Measurements from ENCODE around the gene ADD3.

ADD3 gene

GRCh38 chr10:110051487-110051886 lies 43.7 kb downstream of the ADD3 start:
- Mint-ChIP-seq H3K36me3 (no peaks in the 10 kb centered on the region), H3K4me3 (no peak overlapping the region), H3K27ac (no peak overlapping the region), H3K9me3 (peaks cover 8% of the 10 kb centered on the region), H3K4me1 (peaks cover 50% of the 10 kb centered on the region)
- ATAC-seq (no peak), DNase-seq (ENCODE audit: low spot score in 2 of 2) (no peak)

DNA sequence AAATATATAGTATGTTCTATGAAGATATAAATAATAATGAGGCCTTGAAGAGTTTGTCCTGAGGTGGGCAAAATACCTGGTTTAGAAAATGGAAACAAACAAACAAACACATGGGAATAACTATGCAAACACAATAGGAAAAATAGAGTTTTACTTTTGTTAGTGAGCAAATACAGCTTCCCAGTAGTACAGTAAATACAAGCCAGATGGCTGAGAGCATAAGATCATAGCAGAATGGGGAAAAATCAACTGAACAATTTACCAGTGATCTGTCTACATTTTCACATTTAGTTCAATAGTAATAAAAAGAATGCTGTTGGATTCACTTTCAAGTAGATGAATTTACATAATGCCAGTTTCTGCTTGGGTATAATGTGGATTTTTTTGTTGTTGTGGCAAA lies 45.1 kb downstream of the ADD3 start:
- H3K36me3 Mint-ChIP-seq, result no peaks in the 10 kb centered on the region
- H3K27ac Mint-ChIP-seq, result no peak overlapping the region
- peaks cover 61% of the 10 kb centered on the region for H3K4me1 Mint-ChIP-seq
- DNase-seq (ENCODE audit: low spot score in 2 of 2), result no peak
- no peak overlapping the region for H3K4me3 Mint-ChIP-seq
- H3K9me3 Mint-ChIP-seq, result peaks cover 7% of the 10 kb centered on the region
- ATAC-seq, result no peak

GRCh38 chr10:110056822-110057221 lies 49.0 kb downstream of the ADD3 start:
- no peaks in the 10 kb centered on the region for H3K9me3 Mint-ChIP-seq
- H3K27ac Mint-ChIP-seq, result no peak overlapping the region

GRCh38 chr10:110057456-110057855 lies 49.7 kb downstream of the ADD3 start:
- no peak for ATAC-seq
- DNase-seq (ENCODE audit: low spot score in 2 of 2), result no peak
- H3K4me3 Mint-ChIP-seq, result peak overlapping the region; percentile 70
- H3K4me1 Mint-ChIP-seq, result peaks cover 53% of the 10 kb centered on the region
- no peaks in the 10 kb centered on the region for H3K36me3 Mint-ChIP-seq
- H3K9me3 Mint-ChIP-seq, result no peaks in the 10 kb centered on the region
- peak overlapping the region; percentile 91 for H3K27ac Mint-ChIP-seq

More at GRCh38 chr10:110056822-110057221, 49.0 kb downstream of the ADD3 start:
- peak overlapping the region; percentile 70 for H3K4me3 Mint-ChIP-seq
- no peak for ATAC-seq
- no peaks in the 10 kb centered on the region for H3K36me3 Mint-ChIP-seq
- peaks cover 57% of the 10 kb centered on the region for H3K4me1 Mint-ChIP-seq
- DNase-seq (ENCODE audit: low spot score in 2 of 2), result no peak

DNA sequence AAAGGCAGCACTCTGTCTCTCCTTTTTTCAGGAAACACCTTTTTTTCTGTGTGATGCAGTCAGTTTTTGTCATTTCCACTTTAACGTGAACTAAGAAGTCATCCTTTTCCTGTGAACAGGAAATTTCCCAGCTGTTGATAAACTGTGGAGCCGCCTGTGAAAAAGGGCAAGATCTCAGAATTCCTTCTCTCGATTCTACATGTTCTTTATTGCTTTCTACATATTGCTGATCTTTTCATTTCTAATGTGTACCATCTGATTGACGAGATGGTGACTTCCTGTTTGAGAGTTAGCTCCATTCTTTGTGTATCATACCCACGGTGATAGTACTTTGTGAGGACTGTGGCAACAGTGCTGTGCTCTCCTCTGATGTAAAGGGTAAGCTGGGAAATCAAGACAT lies 50.4 kb downstream of the ADD3 start:
- ATAC-seq, result peak; percentile 78
- Mint-ChIP-seq H3K27ac (peak overlapping the region; percentile 91), H3K9me3 (no peaks in the 10 kb centered on the region), H3K4me3 (peak overlapping the region; percentile 70), H3K36me3 (no peaks in the 10 kb centered on the region), H3K4me1 (peaks cover 60% of the 10 kb centered on the region)
- DNase-seq (ENCODE audit: low spot score in 2 of 2), result no peak

DNA sequence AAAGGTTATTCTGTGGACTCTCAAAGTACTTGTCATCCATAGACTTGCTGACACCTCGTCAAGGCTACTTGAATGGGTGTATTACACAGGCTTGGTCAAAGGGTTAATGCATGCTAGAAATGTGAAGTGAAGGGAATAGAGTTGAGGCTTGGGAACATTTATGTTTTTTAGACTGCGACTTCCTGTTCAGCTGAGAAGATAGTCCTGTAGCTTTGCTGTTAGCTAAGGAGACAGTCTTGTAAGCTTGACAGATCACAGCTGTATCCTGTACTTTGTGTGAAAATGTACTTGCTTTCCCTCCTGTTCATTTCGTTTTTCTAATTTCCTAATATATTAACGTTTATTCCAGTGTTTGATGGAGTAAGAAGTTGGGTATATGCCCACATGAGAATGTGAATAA lies 52.1 kb downstream of the ADD3 start:
- H3K9me3 Mint-ChIP-seq, result no peaks in the 10 kb centered on the region
- H3K4me1 Mint-ChIP-seq, result peaks cover 69% of the 10 kb centered on the region
- DNase-seq (ENCODE audit: low spot score in 2 of 2), result no peak
- H3K4me3 Mint-ChIP-seq, result no peak overlapping the region
- H3K36me3 Mint-ChIP-seq, result no peaks in the 10 kb centered on the region
- peak overlapping the region; percentile 60 for H3K27ac Mint-ChIP-seq
- ATAC-seq, result no peak

GRCh38 chr10:110061687-110062086 lies 53.9 kb downstream of the ADD3 start:
- no peaks in the 10 kb centered on the region for H3K36me3 Mint-ChIP-seq
- peaks cover 72% of the 10 kb centered on the region for H3K4me1 Mint-ChIP-seq
- no peak overlapping the region for H3K4me3 Mint-ChIP-seq
- no peak overlapping the region for H3K27ac Mint-ChIP-seq
- no peak for ATAC-seq
- no peaks in the 10 kb centered on the region for H3K9me3 Mint-ChIP-seq
- DNase-seq (ENCODE audit: low spot score in 2 of 2), result no peak

- no peaks in the 10 kb centered on the region for H3K9me3 Mint-ChIP-seq
- H3K27ac Mint-ChIP-seq, result peak overlapping the region; percentile 71
- DNase-seq (ENCODE audit: low spot score in 2 of 2) (no peak), ATAC-seq (no peak)
- no peak overlapping the region for H3K4me3 Mint-ChIP-seq
- no peaks in the 10 kb centered on the region for H3K36me3 Mint-ChIP-seq
- peaks cover 63% of the 10 kb centered on the region for H3K4me1 Mint-ChIP-seq
These were observed 57.5 kb downstream of the ADD3 start for GRCh38 chr10:110065269-110065668.

DNA sequence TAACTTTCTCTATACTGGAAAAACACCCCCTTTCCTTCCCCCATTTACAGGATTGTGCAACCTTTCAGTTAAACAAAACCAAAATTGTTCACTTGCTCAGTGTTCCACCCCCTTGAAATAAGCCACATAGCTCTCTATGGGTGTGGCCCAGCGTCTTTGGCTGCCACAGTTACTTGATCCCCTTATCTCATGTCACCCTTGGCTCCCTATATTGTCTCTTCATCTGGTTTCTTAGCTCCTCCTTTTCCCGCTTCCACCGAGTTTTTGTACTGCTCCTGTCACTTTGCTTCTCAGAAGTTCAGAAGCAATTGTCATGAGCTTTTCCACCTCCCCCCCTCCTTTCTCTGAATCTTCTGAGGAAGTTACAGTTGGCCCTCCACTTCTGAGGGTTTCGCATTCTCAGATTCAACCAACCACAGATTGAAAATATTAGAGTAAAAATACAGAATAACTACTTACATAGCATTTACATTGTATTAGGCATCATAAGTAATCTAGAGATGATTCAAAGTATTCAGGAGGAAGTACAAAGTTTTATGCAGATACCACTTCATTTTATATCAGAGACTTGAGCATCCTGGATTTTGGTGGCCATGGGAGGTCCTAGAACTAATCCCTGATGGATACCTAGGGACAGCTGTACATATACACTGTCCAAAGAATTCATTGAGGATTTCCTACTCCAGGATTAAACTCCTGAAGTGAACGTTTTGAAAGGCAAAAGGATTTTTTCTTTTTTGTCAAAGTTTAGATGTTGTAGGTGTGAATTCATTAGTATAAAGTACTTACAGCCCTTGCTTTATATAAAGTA lies 60.4 kb downstream of the ADD3 start:
- H3K4me1 Mint-ChIP-seq, result peaks cover 67% of the 10 kb centered on the region
- H3K9me3 Mint-ChIP-seq, result no peaks in the 10 kb centered on the region
- no peaks in the 10 kb centered on the region for H3K36me3 Mint-ChIP-seq
- peak overlapping the region; percentile 71 for H3K27ac Mint-ChIP-seq
- DNase-seq (ENCODE audit: low spot score in 2 of 2) (peak in 1 of 2 donors; percentile 74), ATAC-seq (peak; percentile 92)
- H3K4me3 Mint-ChIP-seq, result peak overlapping the region; percentile 57

GRCh38 chr10:110068780-110069179 lies 61.0 kb downstream of the ADD3 start:
- H3K4me1 Mint-ChIP-seq, result peaks cover 70% of the 10 kb centered on the region
- H3K36me3 Mint-ChIP-seq, result no peaks in the 10 kb centered on the region
- ATAC-seq (no peak), DNase-seq (ENCODE audit: low spot score in 2 of 2) (no peak)
- peak overlapping the region; percentile 71 for H3K27ac Mint-ChIP-seq
- H3K9me3 Mint-ChIP-seq, result no peaks in the 10 kb centered on the region
- peak overlapping the region; percentile 57 for H3K4me3 Mint-ChIP-seq

- Mint-ChIP-seq H3K9me3 (no peaks in the 10 kb centered on the region), H3K27ac (peak overlapping the region; percentile 71)
- DNase-seq (ENCODE audit: low spot score in 2 of 2), result no peak
These were observed 61.8 kb downstream of the ADD3 start for GRCh38 chr10:110069502-110069982.

GRCh38 chr10:110073896-110074295 lies 66.1 kb downstream of the ADD3 start:
- no peaks in the 10 kb centered on the region for H3K9me3 Mint-ChIP-seq
- H3K27ac Mint-ChIP-seq, result peak overlapping the region; percentile 89
- peak overlapping the region; percentile 14 for H3K4me3 Mint-ChIP-seq
- DNase-seq (ENCODE audit: low spot score in 2 of 2) (no peak), ATAC-seq (no peak)
- no peaks in the 10 kb centered on the region for H3K36me3 Mint-ChIP-seq
- peaks cover 80% of the 10 kb centered on the region for H3K4me1 Mint-ChIP-seq

More at GRCh38 chr10:110069502-110069982, 61.8 kb downstream of the ADD3 start:
- ATAC-seq, result peak; percentile 66
- Mint-ChIP-seq H3K4me1 (peaks cover 73% of the 10 kb centered on the region), H3K36me3 (no peaks in the 10 kb centered on the region), H3K4me3 (peak overlapping the region; percentile 57)

DNA sequence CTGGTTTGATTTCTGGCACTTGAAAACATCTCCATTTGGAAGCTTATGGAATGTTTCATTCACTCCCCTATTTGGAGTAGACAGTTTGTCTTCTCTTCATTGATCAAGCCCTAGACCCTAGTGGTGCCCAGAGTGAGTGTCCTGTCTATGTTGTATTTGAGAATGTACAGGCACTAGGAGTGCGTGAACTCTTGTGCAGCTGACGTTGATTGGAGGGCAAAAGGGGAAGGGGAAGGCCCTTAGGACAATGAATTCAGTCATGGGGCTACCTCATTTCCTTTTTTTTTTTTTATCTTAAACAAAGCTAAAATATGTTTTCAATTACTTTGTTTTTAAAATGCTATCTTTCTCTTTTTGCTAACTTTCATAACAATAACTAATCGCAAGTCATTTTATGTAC lies 66.5 kb downstream of the ADD3 start:
- ATAC-seq, result no peak
- Mint-ChIP-seq H3K27ac (peak overlapping the region; percentile 89), H3K4me3 (peak overlapping the region; percentile 14), H3K4me1 (peaks cover 84% of the 10 kb centered on the region), H3K9me3 (no peaks in the 10 kb centered on the region), H3K36me3 (no peaks in the 10 kb centered on the region)
- no peak for DNase-seq (ENCODE audit: low spot score in 2 of 2)

- no peak for ATAC-seq
- peak overlapping the region; percentile 89 for H3K27ac Mint-ChIP-seq
- DNase-seq (ENCODE audit: low spot score in 2 of 2), result no peak
- no peaks in the 10 kb centered on the region for H3K9me3 Mint-ChIP-seq
- peaks cover 86% of the 10 kb centered on the region for H3K4me1 Mint-ChIP-seq
- no peaks in the 10 kb centered on the region for H3K36me3 Mint-ChIP-seq
- peak overlapping the region; percentile 37 for H3K4me3 Mint-ChIP-seq
These were observed 67.2 kb downstream of the ADD3 start for GRCh38 chr10:110074758-110075671.

GRCh38 chr10:110075686-110076085 lies 67.9 kb downstream of the ADD3 start:
- no peaks in the 10 kb centered on the region for H3K9me3 Mint-ChIP-seq
- no peaks in the 10 kb centered on the region for H3K36me3 Mint-ChIP-seq
- H3K27ac Mint-ChIP-seq, result peak overlapping the region; percentile 41
- H3K4me1 Mint-ChIP-seq, result peaks cover 84% of the 10 kb centered on the region
- DNase-seq (ENCODE audit: low spot score in 2 of 2) (no peak), ATAC-seq (no peak)
- H3K4me3 Mint-ChIP-seq, result peak overlapping the region; percentile 37

Measured in stimulated activated effector memory CD8-positive, alpha-beta T cell treated with anti-CD3 and anti-CD28 coated beads, Interleukin-12 subunit alpha, Interleukin-12 subunit beta, amount 100 ng/mL, for 72 hours (primary cell).